Pancreas (tissue), 10 donors: Measurements from ENCODE around the gene DOCK3. TPM values are rescaled to one million over a fixed set of nuclear protein-coding genes. Genes with fewer than 3 reads are reported as not detected.

Source experiments
- ATAC-seq, 4 donors: fragments of 200-7000 bp; cut with Tn5 transposase; one replicate each; pipeline versions ENCODE4 v1.8.0 to v1.9.1; 2020; ENCODE audit warnings: mild to moderate bottlenecking in 4 of 4, moderate library complexity in 4 of 4
- DNase-seq, 6 donors: peaks; one replicate each; pipeline ENCODE4 v3.0.0-alpha.2; 2020
- FAIRE-seq: peaks from 2 replicates; lab custom pipeline; 2012; peaks lifted over from hg19 to GRCh38; lab: Jason Lieb, UNC
- H3K27ac ChIP-seq, 4 donors: fragments of 200-600 bp; sonication (generic); 1 replicate in 3 of 4; 2 replicates in 1 of 4; pipeline versions ENCODE4 v1.5.0 to v1.8.0; 2020
- H3K27me3 ChIP-seq, 4 donors: fragments of 200-600 bp; one replicate each; pipeline ENCODE4 v1.8.0; 2021
- H3K36me3 ChIP-seq, 3 donors: fragments of 200-600 bp; sonication (generic) in 1 of 3; one replicate each; pipeline versions ENCODE4 v1.5.0 to v1.8.0; 2020 to 2021
- H3K4me1 ChIP-seq, 3 donors: fragments of 200-600 bp; one replicate each; pipeline ENCODE4 v1.8.0; 2021
- H3K4me3 ChIP-seq, 4 donors: fragments of 200-600 bp; sonication (generic) in 2 of 4; one replicate each; pipeline versions ENCODE4 v1.5.0 to v1.8.0; 2020 to 2021
- H3K9me3 ChIP-seq, 4 donors: fragments of 200-600 bp; one replicate each; pipeline ENCODE4 v1.8.0; 2021
- WGBS, 2 donors: extraction: QIAGEN DNeasy Blood & Tissue Kit; methylation state at CpG; one replicate each; pipeline ENCODE4 v1.1.7; 2013; 5-methylcytosine and 5-hydroxymethylcytosine counted together
- intact Hi-C, 3 donors: fragments of 100-400 bp; cut with DNase I; formaldehyde crosslinking; loops; one replicate each; pipeline versions ENCODE4 v1.11.1 to v1.14.2; 2022
- polyA plus RNA-seq, 2 donors: library from polyadenylated mRNA; stranded (reverse); fragments of 200-250 nt; gene quantifications; one replicate each; pipeline ENCODE4 v1.2.3, GENCODE V29; 2013
- total RNA-seq, 6 donors: library from RNA; stranded (reverse); fragmentation: NEBNext Ultra II Directional in 4 of 6; extraction: Animal tissue kit (Norgen Biotek cat#: 25700) in 4 of 6; gene quantifications; one replicate each; pipeline versions ENCODE4 v1.2.1 to v1.2.4, GENCODE V29; 2021 to 2023
- TF ChIP-seq, protein P1 (sequence below), 4 donors: fragments of 200-600 bp; sonication (generic) in 3 of 4; IDR thresholded peaks; one replicate each; pipeline versions ENCODE4 v1.5.0 to v1.8.0; 2021; ENCODE audit warnings: antibody characterized with exemption in 4 of 4
- donor health status: healthy with polysubstance abuse.
- donor health status: DM: no; HTN: no; CAD: no; lungs with moderate emphysema.
- donor health status: DM: no; HTN: no; CAD: no.
- donor health status: control.
- donor health status: control.
- donor health status: Bipolar disorder and iron deficiency.
- donor health status: DM: yes; HTN: yes; CAD: no.
- donor health status: DM: no; HTN: no; CAD: no.
- donor health status: DM: no; HTN: no; CAD: no.
- donor health status: DM: yes; HTN: yes; CAD: no.

DOCK3 gene
- total and polyA plus RNA-seq, 8 donors = 0.09 to 1.5 (median 0.36) TPM

DNA sequence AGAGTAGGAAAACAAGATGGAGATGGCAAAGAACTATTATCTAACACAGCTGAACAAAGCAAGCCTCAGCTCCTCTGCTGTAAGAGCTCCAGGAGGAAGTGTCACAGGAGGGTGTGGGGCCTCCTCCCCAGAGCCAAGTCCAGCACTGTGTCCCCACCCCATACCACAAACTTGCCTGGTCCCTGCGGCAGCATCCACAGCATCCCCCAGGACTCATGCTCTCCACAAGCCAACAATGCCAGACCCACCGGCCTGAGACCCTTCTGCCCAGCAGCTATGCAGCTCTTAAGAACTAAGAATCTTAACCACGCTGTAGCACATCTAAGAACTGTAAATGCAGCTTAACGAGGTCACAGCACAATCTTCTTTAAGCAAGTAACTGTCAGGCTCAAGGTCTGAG is 725.4 kb downstream of the DOCK3 start:
- Histone ChIP-seq H3K4me1 (peaks cover 0 to under 1% (median 0%) of the 10 kb centered on the region in 3 donors), H3K27me3 (no peaks in the 10 kb centered on the region), H3K9me3 (no peaks in the 10 kb centered on the region), H3K4me3 (no peak overlapping the region), H3K36me3 (peaks cover 0 to 33% (median 9%) of the 10 kb centered on the region in 3 donors), H3K27ac (no peak overlapping the region)
- FAIRE-seq (no peak), ATAC-seq (no peak), DNase-seq (peak in 1 of 6 donors; percentile 5)
- TF ChIP-seq, protein P1, sequence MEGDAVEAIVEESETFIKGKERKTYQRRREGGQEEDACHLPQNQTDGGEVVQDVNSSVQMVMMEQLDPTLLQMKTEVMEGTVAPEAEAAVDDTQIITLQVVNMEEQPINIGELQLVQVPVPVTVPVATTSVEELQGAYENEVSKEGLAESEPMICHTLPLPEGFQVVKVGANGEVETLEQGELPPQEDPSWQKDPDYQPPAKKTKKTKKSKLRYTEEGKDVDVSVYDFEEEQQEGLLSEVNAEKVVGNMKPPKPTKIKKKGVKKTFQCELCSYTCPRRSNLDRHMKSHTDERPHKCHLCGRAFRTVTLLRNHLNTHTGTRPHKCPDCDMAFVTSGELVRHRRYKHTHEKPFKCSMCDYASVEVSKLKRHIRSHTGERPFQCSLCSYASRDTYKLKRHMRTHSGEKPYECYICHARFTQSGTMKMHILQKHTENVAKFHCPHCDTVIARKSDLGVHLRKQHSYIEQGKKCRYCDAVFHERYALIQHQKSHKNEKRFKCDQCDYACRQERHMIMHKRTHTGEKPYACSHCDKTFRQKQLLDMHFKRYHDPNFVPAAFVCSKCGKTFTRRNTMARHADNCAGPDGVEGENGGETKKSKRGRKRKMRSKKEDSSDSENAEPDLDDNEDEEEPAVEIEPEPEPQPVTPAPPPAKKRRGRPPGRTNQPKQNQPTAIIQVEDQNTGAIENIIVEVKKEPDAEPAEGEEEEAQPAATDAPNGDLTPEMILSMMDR (IDR thresholded peaks at IDR 0.05) = no peak
- 88 to 96% methylated on average over 4 of the region's 4 CpGs for WGBS, 2 donors
- intact Hi-C loops = no loop called here

DNA sequence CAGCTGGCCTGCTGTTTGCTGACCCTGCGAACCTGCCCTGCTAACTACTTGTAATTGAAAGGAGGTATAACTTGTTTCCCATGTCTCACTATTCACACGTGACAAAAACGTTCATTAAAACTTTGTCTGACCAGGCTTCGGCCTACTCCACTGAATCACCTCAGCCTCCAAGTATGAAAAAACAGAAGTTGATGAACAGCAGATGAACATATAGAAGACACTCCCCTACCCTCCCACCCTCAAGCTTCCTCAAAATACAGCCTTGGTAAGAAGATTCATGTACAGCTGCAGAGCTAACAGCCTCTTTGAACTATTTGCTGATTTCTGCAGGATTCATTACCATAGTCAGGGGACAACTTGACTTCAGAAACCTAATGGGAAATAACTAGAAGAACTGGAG is 727.0 kb downstream of the DOCK3 start:
- no peak overlapping the region for H3K27ac ChIP-seq
- WGBS, 2 donors = 78 to 85% methylated on average over 4 of the region's 4 CpGs
- FAIRE-seq = no peak
- H3K4me1 ChIP-seq = no peaks in the 10 kb centered on the region
- no peaks in the 10 kb centered on the region for H3K27me3 ChIP-seq
- intact Hi-C loops = no loop called here
- no peaks in the 10 kb centered on the region for H3K9me3 ChIP-seq
- no peak overlapping the region for H3K4me3 ChIP-seq
- peak in 2 of 4 donors; percentile 14 to 48 for ATAC-seq
- DNase-seq = no peak
- peaks cover 0 to 17% (median 2%) of the 10 kb centered on the region in 3 donors for H3K36me3 ChIP-seq
- TF ChIP-seq, protein P1 (IDR thresholded peaks at IDR 0.05) = no peak

DNA sequence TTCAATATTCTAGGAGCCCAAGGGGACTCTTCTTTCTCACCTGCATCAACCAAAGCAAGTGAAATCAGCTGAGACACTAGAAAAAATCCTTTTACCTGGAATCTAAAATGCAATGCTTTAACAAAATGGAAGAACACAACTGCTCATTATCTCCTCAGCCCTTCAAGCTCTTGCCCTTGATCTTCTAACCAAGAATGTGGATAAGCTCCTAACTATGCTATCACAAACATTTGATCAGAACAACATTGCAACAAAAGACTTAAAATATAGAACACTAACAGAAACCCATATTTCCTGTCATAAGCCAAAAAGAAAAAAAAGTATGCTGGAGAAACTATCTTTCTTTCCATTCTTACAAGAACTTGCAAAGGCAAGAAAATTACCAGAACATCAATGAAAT is 728.9 kb downstream of the DOCK3 start:
- intact Hi-C loops = no loop called here
- Histone ChIP-seq H3K27ac (no peak overlapping the region), H3K4me1 (no peaks in the 10 kb centered on the region), H3K4me3 (no peak overlapping the region), H3K9me3 (no peaks in the 10 kb centered on the region), H3K27me3 (no peaks in the 10 kb centered on the region), H3K36me3 (peaks cover 0 to 11% (median 0%) of the 10 kb centered on the region in 3 donors)
- FAIRE-seq (no peak), DNase-seq (no peak), ATAC-seq (no peak)
- TF ChIP-seq, protein P1 (IDR thresholded peaks at IDR 0.05) = no peak

DNA sequence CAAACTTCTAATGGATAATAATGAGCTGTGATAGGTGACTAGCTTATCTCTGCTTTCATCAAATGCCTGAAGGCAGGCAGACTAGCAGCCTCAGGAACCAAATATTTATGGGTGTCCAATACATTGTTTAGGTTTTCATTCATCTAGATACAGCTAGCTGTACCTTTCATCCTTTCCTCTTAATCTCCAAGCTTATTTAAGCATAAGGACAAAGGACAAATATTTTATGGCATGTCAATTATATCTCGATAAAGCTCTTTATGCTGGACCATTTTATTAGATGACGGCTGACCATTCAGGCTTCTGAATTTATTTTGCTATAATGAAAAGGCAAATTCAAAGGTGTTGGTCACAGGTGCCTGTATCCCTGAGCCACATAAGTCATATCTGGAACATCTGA is 733.3 kb downstream of the DOCK3 start:
- no peaks in the 10 kb centered on the region for H3K27me3 ChIP-seq
- TF ChIP-seq, protein P1 (IDR thresholded peaks at IDR 0.05) = no peak
- DNase-seq (no peak), FAIRE-seq (no peak), ATAC-seq (no peak)
- H3K27ac ChIP-seq = no peak overlapping the region
- no peak overlapping the region for H3K4me3 ChIP-seq
- WGBS, 2 donors = 88% methylated on average over 2 of the region's 2 CpGs
- peaks cover 0 to 29% (median 0%) of the 10 kb centered on the region in 3 donors for H3K36me3 ChIP-seq
- intact Hi-C loops = no loop called here
- H3K4me1 ChIP-seq = no peaks in the 10 kb centered on the region
- H3K9me3 ChIP-seq = no peaks in the 10 kb centered on the region

DNA sequence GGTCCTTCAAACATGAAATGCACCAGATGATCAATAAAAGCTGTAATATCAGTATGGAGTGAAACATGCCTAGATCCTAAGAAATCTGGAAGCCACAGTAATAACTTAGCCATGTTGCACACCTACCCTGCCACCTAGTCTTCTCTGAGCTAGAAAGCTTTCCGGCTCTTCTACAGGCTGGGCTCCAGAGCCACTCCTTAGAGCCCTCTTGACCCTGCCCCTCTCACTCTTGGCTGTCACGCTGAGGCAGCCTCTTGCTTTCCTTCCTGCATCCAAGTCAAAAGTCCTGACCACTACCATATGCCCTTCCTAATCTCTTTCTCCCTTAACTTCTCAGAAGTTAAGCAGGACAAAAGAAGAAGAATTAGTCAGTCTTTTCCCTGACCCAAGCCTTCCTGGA is 734.1 kb downstream of the DOCK3 start:
- FAIRE-seq (no peak), DNase-seq (no peak), ATAC-seq (no peak)
- H3K36me3 ChIP-seq = peaks cover 0 to 32% (median 0%) of the 10 kb centered on the region in 3 donors
- no peaks in the 10 kb centered on the region for H3K9me3 ChIP-seq
- TF ChIP-seq, protein P1 (IDR thresholded peaks at IDR 0.05) = no peak
- 83 to 90% methylated on average over 2 of the region's 2 CpGs for WGBS, 2 donors
- no peaks in the 10 kb centered on the region for H3K27me3 ChIP-seq
- no peak overlapping the region for H3K27ac ChIP-seq
- intact Hi-C loops = no loop called here
- H3K4me3 ChIP-seq = no peak overlapping the region
- no peaks in the 10 kb centered on the region for H3K4me1 ChIP-seq
